OCI-LY1 (cell line): ENCODE measurements around the gene PYGM.

Source experiments
- H2AFZ ChIP-seq: fragments of 200-600 bp; sonication (generic), shearing (Covaris generic); 2 replicates; pipeline ENCODE4 v1.6.0; 2014; ENCODE audit warnings: antibody characterized with exemption, mild to moderate bottlenecking, low read length
- H3F3A ChIP-seq: fragments of 200-600 bp; sonication (generic), shearing (Covaris generic); 2 replicates; pipeline ENCODE4 v1.6.0; 2014; ENCODE audit warnings: mild to moderate bottlenecking, antibody characterized with exemption, low read length, moderate library complexity; ENCODE audit not compliant: insufficient read depth
- H3K27ac ChIP-seq: fragments of 200-600 bp; sonication (generic); 2 replicates; pipeline ENCODE4 v1.5.1; 2014; ENCODE audit warnings: low read length, mixed run types, mild to moderate bottlenecking, low read depth; ENCODE audit not compliant: poor library complexity, severe bottlenecking
- H3K27me3 ChIP-seq: fragments of 200-600 bp; sonication (generic); 2 replicates; pipeline ENCODE4 v1.6.0; 2014; ENCODE audit warnings: antibody characterized with exemption, mild to moderate bottlenecking, low read length, moderate library complexity; ENCODE audit not compliant: insufficient read depth
- H3K36me3 ChIP-seq: fragments of 200-600 bp; sonication (generic); 2 replicates; pipeline ENCODE4 v1.6.1; 2014; ENCODE audit warnings: mild to moderate bottlenecking, antibody characterized with exemption, low read length, moderate library complexity, mixed read lengths; ENCODE audit not compliant: insufficient read depth
- H3K4me1 ChIP-seq: fragments of 200-600 bp; sonication (generic); 2 replicates; pipeline ENCODE4 v1.5.1; 2014; ENCODE audit warnings: mild to moderate bottlenecking, low read length, moderate library complexity; ENCODE audit not compliant: insufficient read depth, severe bottlenecking
- H3K4me2 ChIP-seq: fragments of 200-600 bp; sonication (generic), shearing (Covaris generic); 2 replicates; pipeline ENCODE4 v1.6.1; 2014; ENCODE audit warnings: low read length
- H3K4me3 ChIP-seq: fragments of 200-600 bp; sonication (generic); 2 replicates; pipeline ENCODE4 v1.5.1; 2014; ENCODE audit warnings: low read length, low read depth, mild to moderate bottlenecking, mixed read lengths; ENCODE audit not compliant: poor library complexity, severe bottlenecking
- H3K79me2 ChIP-seq: fragments of 200-600 bp; shearing (Covaris generic); 2 replicates; pipeline ENCODE4 v1.6.1; 2016; ENCODE audit warnings: mixed run types, low read length, mixed read lengths; ENCODE audit not compliant: insufficient read depth
- H3K9ac ChIP-seq: fragments of 200-600 bp; sonication (generic), shearing (Covaris generic); 2 replicates; pipeline ENCODE4 v1.6.1; 2014; ENCODE audit warnings: mild to moderate bottlenecking, low read length, mixed read lengths
- H3K9me2 ChIP-seq: fragments of 200-600 bp; sonication (generic), shearing (Covaris generic); 2 replicates; pipeline ENCODE4 v1.6.1; 2014; ENCODE audit warnings: low read depth, mild to moderate bottlenecking, low read length, mixed read lengths
- H3K9me3 ChIP-seq: fragments of 200-600 bp; shearing (Covaris generic); 2 replicates; pipeline ENCODE4 v1.6.1; 2014; ENCODE audit warnings: low read length, mixed read lengths
- H4K20me1 ChIP-seq: fragments of 200-600 bp; sonication (generic), shearing (Covaris generic); 2 replicates; pipeline ENCODE4 v1.6.0; 2016; ENCODE audit warnings: mild to moderate bottlenecking, low read length; ENCODE audit not compliant: insufficient read depth
- EZH2 ChIP-seq: fragments of 200-600 bp; sonication (generic), shearing (Covaris generic); IDR thresholded peaks from 2 replicates; pipeline ENCODE4 v1.8.0; 2017; ENCODE audit warnings: borderline replicate concordance, mixed run types, mild to moderate bottlenecking, antibody characterized with exemption, low read length, moderate library complexity, mixed read lengths
- TF ChIP-seq, protein P1 (sequence below): fragments of 200-600 bp; sonication (generic), shearing (Covaris generic); IDR thresholded peaks from 2 replicates; pipeline ENCODE4 v1.5.1; 2017; ENCODE audit warnings: mild to moderate bottlenecking, antibody characterized with exemption, low read length, moderate library complexity, mixed read lengths

PYGM gene

GRCh38 chr11:64772303-64773018 lies 12.7 kb upstream of the PYGM start:
- peaks cover 13% of the 10 kb centered on the region for H4K20me1 ChIP-seq
- TF ChIP-seq, protein P1, sequence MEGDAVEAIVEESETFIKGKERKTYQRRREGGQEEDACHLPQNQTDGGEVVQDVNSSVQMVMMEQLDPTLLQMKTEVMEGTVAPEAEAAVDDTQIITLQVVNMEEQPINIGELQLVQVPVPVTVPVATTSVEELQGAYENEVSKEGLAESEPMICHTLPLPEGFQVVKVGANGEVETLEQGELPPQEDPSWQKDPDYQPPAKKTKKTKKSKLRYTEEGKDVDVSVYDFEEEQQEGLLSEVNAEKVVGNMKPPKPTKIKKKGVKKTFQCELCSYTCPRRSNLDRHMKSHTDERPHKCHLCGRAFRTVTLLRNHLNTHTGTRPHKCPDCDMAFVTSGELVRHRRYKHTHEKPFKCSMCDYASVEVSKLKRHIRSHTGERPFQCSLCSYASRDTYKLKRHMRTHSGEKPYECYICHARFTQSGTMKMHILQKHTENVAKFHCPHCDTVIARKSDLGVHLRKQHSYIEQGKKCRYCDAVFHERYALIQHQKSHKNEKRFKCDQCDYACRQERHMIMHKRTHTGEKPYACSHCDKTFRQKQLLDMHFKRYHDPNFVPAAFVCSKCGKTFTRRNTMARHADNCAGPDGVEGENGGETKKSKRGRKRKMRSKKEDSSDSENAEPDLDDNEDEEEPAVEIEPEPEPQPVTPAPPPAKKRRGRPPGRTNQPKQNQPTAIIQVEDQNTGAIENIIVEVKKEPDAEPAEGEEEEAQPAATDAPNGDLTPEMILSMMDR, result no peak
- TF ChIP-seq EZH2, result no peak
- H3K9me2 ChIP-seq, result no peaks in the 10 kb centered on the region
- H3K4me1 ChIP-seq, result peaks cover 57% of the 10 kb centered on the region
- no peaks in the 10 kb centered on the region for H3K27me3 ChIP-seq
- no peak overlapping the region for H2AFZ ChIP-seq
- H3K36me3 ChIP-seq, result peaks cover 100% of the 10 kb centered on the region
- no peak overlapping the region; the same call in 1 of the 2 replicates for H3K9ac ChIP-seq
- H3K4me3 ChIP-seq, result no peak overlapping the region
- H3F3A ChIP-seq, result peaks cover 19% of the 10 kb centered on the region
- peak overlapping the region; percentile 68 for H3K27ac ChIP-seq
- H3K79me2 ChIP-seq, result peaks cover 26% of the 10 kb centered on the region
- no peaks in the 10 kb centered on the region for H3K9me3 ChIP-seq
- H3K4me2 ChIP-seq, result peak overlapping the region; percentile 27; the same call in 1 of the 2 replicates

DNA sequence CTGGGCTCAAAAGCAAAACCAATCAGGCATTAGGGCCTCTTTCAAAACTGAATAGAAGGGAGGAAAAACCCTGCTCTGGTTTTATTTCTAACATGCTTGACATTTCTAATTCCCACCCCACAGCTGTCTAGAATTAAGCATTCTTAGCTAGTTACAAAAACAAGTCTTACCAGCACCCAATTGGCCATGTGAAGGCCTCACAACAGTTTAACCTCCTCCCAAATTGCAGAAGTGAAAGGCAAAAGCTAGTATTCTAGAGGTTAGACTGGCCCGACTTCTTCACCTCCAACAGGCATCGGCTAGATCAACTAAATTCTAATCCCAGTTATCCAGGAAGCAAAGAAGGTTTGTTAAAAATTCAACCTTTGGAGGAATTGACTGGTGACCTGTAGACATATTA lies 12.1 kb upstream of the PYGM start:
- Histone ChIP-seq H3K4me2 (no peak overlapping the region), H3F3A (peaks cover 19% of the 10 kb centered on the region), H3K9me3 (no peaks in the 10 kb centered on the region)

DNA sequence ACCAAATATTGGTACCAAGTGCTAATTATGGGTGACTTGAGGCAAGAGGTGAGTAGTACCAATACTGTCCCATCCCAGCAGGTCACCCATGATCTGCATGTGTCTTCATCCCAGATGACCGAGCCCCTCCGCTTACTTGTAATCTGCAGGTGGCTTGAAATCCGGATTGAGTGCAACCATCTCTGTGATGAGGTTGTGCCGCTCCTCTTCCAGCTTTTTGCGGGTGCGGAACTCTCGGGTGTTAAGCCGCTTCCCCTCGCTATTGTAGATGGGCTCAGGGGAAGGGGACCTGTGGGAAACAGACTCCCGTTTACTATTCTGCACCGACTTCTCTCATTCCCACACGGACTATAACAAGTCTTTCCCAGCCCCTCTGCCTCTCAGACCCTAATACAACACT lies 10.3 kb upstream of the PYGM start:
- Histone ChIP-seq H3K27me3 (no peaks in the 10 kb centered on the region), H2AFZ (no peak overlapping the region), H3K79me2 (peaks cover 3% of the 10 kb centered on the region), H3K9ac (no peak overlapping the region), H3K4me2 (no peak overlapping the region), H3K27ac (no peak overlapping the region), H3K4me3 (no peak overlapping the region), H3K9me2 (no peaks in the 10 kb centered on the region), H3F3A (peaks cover 19% of the 10 kb centered on the region), H3K36me3 (peaks cover 98% of the 10 kb centered on the region), H4K20me1 (no peaks in the 10 kb centered on the region; the same call in 1 of the 2 replicates), H3K4me1 (peaks cover 36% of the 10 kb centered on the region), H3K9me3 (no peaks in the 10 kb centered on the region)
- TF ChIP-seq EZH2, result no peak
- TF ChIP-seq, protein P1, result no peak

More for the DNA sequence above, 12.1 kb upstream of the PYGM start:
- no peaks in the 10 kb centered on the region for H3K9me2 ChIP-seq
- peaks cover 52% of the 10 kb centered on the region for H3K4me1 ChIP-seq
- H3K27ac ChIP-seq, result peak overlapping the region; percentile 68
- H3K79me2 ChIP-seq, result peaks cover 20% of the 10 kb centered on the region
- TF ChIP-seq, protein P1, result no peak
- TF ChIP-seq EZH2, result no peak
- no peak overlapping the region for H3K9ac ChIP-seq
- H2AFZ ChIP-seq, result no peak overlapping the region
- no peak overlapping the region for H3K4me3 ChIP-seq
- peaks cover 8% of the 10 kb centered on the region for H4K20me1 ChIP-seq
- no peaks in the 10 kb centered on the region for H3K27me3 ChIP-seq
- peaks cover 100% of the 10 kb centered on the region for H3K36me3 ChIP-seq
